HG03064 (cell line): ENCODE results near the gene S100A12.
"Not testable (repeated sequence)": the region's sequence is repeated elsewhere in the genome, so short reads cannot be mapped to it uniquely, and the experiment has no call there.

ENCODE experiments used
- ATAC-seq: cut with Tn5 transposase; IDR thresholded peaks from one replicate; pipeline ENCODE4 v1.9.1; 2021; ENCODE audit warnings: low read depth; ENCODE audit not compliant: unreplicated experiment

The S100A12 gene

DNA sequence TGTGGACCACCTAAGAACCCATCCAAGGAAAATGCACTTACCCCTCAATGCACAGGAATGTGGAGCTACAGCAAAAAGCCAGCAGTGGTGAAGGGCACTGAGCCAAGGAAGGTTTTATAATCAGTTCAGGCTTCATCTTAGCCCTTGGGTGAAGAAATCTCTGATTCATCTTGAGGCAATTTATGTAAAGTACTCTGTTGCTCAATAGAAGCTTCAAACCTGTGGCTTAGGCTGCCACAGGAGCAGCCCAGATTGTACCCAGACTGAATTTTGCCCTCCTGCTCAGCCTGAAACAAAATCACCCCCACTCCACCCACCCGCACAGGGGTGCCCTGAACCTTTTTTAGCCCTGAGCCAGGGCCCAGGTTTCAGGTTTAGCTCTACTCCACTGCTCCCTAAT is at the start of gene S100A12:
S100A12 (minus strand) TSS at position 111 of the 400 bp plus-strand sequence. CDS start 1,029 bp downstream, outside the sequence.
- no peak for ATAC-seq

DNA sequence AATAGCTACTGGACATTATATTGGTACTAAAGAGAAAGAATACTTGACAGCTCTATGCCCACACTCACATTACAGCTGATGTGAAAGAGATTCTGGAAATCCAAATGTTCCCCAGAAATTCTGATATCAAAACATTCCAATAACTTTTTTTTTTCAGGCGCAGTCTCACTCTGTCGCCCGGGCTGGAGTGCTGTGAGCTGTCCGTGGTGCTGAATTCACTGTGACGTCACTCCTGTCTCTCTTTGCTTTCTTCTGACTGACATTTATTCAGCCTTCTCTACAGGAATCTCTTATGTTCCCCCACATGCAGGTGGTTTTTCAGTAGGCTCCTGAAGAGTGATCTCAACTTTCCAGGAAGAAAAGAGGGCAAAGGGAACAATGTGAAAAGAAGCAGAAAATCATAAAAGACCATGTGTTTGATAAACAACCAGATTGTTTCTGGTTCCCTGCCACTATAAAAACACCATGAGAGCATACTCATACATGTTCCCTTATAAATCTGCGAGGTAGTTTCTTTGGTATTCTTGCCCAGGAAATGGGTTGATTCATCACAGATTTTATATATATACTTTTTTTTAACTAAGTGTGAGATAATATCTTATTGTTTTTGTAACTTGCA is 47.1 kb upstream of the S100A12 start:
- no peak for ATAC-seq

DNA sequence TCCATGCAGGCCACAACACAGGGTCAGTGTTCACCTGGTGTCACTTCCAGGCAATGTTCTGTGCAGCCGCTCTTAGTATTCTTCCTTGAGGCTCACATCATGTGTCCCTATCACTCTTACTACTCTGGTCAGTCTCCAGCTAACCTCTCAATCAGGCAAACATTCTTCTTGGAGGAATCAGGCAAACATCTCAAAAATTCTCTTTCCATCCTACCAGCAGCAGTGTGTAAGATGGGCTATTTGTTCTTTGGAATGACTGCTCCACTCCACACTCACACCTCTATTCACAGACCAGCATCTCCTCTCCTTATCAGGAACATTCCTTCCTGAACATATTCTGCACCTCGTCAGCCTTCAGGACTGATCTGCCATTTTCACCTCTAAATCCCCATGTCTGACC is 44.9 kb upstream of the S100A12 start:
- no peak for ATAC-seq

DNA sequence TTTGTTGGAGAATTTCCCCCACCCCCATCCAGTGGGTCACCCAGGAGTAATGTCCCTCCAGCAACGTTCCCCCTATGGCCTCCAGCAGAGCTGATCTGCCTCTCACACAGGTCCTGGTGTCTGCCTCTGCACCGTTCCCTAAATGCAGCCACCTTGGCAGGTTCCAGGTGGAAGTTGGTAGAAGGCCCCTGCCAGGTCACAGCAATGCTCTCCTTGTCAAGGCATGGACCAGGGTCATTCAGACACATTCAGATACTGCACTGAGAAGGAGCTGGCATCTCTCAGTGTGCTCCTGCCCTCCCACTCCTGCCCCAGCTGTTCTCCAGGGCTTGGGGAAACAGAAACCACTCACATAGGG is 44.0 kb upstream of the S100A12 start:
- ATAC-seq: not testable (repeated sequence)

DNA sequence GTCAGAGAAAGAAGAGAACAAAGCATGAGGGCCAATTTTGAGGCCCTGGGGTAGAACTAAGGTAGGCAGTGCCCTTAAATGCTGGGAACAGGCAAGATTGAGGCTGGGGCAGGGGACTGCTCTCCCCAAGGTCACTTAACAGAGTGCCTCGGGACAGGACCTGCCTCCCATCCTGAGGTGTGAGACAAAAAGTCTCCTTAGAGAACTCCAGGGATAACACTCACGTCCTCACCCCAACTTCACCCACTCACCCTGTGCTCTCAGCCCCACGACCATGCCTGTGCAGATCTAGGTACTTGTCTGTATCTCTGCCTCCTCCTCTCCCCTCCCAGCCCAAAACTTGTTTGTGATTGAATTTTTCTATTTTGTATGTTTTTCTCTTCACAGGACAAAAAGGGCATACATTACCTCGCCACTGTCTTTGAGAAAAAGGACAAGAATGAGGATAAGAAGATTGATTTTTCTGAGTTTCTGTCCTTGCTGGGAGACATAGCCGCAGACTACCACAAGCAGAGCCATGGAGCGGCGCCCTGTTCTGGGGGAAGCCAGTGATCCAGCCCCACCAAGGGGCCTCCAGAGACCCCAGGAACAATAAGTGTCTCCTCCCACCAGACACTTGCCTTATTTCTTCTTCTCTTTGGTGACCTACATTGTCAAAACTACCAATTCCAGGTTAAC is 43.5 kb upstream of the S100A12 start:
- not testable (repeated sequence) for ATAC-seq

DNA sequence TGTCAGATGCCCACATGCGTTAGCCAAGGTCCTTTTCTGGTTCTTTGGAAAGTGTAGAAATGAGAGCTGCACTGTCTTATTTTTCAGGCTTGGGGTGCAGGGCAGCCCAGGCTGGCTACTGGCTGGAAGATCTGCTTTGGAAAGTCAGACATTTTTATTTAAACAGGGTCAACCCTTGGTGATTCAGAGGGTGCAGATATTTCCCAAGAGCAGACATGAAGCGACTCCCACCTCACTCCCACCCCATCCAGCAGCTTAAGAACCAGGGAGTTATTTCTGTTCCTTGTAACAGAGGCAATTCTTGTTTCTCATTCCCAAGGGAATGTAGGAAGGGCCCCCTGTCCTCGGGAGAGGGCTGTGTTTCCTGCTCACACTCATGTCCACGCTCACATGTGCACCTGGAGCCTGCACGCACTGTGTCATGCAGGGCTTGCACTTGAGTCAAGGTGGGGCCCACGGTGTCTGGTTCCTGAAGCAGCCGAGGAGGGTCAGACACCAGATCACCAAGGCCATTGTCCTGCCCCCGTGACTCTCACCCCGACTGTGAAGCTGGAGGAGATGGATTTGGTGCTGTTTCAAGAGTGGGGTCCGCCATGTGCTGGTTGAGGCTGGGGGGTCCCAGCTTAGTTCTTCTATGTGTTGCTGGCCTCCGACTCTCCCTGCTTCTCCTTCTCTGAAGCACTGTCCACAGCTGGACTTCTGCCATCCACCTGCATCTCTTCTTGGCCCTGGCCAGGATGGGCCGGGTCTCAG is 41.9 kb upstream of the S100A12 start:
- ATAC-seq: no peak

DNA sequence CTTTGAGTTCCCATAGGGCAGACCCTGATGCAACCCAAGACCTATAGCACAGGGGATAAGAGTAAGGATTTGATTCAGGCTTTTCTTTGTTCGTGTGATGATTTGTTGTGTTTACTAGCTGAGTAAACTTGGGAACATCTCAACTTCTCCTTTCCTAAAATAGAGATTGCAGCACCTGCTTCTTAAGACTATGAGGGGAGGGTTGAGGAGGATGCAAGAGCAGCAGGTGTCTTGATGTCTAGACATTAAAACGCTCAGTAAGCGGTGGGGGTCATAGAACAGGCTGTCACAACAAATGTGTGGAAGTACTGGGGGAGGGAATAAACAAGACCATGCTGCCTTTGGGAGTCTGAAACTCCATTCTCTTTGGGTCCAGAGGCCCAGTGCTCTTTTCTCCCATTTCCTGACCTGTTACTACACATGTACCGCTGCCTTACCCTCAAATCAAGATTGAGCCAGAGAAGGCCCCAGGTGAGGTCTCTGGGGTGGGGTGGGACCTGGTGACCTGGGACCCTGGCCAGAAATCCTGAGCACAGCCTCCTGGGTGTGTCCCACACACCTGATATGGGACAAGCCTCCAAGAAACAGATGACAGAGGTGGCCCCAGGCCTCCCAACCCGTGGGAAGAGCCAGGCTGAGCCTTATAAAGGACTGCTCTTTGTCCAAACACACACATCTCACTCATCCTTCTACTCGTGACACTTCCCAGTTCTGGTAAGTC is 40.6 kb upstream of the S100A12 start, which contains the start of gene S100A7A:
S100A7A (plus strand) TSS at position 671 of the 721 bp plus-strand sequence. CDS start 1,563 bp downstream, outside the sequence.
- ATAC-seq: no peak

DNA sequence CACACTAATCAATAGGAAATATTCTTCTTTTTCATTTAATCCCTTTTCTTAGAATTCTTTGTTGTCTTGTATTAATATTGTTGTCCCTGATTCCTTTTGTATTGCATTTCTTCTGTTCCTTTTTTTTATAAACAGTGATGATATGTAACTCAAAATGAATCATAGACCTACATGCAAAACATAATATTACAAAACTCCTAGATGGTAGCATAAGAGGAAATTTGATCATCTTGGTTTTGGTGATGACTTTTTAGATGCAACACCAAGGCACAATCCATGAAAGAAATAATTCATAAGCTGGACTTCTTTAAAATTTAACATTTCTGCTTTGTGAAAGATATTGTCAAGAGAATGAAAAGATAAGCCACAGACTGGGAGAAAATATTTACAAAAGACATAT is 38.5 kb upstream of the S100A12 start:
- ATAC-seq: not testable (repeated sequence)

DNA sequence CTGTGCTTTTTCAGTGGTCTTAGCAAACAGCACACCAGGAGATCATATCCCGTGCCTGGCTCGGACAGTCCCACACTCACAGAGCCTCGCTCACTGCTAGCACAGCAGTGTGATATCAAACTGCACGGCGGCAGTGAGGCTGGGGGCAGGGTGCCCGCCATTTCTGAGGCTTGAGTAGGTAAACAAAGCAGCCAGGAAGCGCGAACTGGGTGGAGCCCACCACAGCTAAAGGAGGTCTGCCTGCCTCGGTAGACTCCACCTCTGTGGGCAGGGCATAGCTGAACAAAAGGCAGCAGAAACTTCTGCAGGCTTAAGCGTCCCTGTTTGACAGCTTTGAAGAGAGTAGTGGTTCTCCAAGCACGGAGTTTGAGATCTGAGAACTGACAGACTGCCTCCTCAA is 31.9 kb upstream of the S100A12 start:
- ATAC-seq: not testable (repeated sequence)

DNA sequence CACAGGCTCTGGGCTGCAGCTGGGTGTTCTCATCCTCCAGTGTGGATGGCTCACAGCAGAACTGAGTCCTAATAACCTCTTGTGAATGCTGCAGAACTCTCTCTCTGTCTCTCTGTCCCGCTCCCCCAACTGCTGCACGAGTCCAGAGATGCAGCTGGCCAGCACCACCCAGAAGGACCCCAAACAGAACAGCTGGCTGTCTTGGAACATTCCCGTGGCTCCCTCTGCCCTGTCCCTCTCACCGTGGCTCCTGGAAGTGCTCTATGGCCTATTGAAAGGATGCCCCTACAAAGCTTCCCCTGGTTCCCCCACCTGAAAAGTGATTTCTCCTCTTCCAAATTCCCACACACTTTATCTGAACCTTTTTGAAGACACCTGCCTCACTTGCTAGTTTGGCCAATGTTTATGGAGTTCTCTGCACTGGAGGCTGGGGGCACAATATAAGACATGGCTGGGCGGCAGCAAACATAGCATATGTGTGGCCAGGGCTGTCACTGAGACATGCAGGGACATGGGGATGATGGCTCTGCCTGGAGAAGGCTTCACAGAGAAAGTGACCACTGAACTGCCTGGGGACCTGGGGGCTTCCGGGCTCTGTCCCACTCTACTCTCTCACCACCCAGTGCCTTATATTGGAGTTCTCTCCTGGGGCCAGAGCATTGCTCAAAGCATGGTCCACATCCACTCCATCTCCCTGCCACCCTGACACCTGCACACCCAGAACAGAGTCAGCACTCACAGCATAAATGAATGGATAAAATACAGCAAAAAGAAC is 30.6 kb upstream of the S100A12 start:
- ATAC-seq: not testable (repeated sequence)

DNA sequence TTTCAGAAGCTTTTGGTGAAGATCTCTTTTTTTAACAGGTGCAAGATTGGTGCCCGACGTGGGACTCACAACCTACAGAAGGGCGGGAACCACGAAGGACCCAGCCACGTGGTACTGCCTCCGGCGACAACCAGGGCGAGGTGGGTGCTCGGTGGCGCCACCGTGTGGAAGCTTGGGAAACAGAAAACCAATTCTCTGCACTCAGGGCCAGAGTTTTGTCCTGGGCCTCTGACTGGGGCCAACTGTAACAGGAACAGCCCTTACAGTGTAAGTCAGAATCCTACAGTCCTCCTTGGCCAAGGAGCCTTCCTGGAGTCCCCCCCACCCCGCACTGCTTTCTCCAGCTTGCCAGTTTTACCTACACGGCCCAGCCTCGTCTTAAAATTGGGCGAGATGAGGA is 29.3 kb upstream of the S100A12 start:
- ATAC-seq: no peak

DNA sequence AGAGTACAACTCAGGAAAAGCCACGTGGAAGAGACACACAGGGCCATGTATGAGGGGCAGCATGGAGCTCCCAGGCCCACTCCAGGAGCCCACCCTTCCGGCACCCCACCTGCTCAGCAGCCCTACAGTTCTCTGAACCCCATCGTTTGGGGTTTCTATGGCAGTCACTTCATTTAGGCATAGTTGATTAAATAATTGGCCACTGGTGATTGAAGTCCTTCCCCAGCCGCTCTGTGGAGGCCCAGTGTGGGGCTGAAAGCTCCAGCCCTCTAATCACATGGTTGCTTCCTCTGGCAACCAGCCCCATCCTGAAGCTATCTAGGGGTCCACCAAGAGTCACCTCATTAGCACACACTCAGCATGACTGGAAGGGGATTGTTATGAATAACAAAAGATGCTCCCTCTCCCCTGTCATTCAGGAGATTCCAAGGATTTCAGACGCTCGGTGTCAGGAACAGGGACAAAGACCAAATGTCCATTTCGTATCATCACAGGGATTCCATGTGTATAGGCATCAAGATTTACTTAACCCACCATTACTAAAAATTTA is 28.7 kb upstream of the S100A12 start:
- no peak for ATAC-seq

DNA sequence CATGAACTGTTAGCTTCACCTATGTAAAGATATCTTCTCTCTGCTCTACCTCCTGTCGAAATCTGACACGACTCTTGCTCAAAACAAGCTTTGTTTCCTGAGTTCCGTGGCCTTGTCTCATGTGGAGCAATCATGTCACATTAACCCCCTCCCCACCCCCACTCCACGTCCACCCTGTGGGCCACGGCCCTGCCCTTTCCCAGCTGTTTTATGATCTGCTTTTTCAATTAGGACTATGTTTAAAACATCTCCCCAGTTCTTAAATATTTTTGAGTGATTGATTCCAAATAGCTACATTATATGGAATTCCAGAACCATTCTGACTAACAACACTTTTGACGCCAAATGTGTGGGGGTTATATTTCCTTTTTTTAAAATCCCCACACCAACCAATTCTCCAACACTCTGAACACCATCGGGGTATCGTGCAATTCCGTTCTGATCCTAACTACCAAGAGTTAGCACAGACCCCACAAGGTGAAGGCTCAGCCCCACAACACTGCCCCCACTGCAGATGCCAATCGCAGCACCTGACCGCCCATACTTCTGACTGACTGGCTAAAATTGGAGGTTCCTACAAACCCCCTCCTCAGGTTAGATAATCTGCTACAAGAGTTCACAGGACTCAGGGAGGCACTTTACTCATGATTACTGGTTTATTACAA is 28.1 kb upstream of the S100A12 start:
- no peak for ATAC-seq

DNA sequence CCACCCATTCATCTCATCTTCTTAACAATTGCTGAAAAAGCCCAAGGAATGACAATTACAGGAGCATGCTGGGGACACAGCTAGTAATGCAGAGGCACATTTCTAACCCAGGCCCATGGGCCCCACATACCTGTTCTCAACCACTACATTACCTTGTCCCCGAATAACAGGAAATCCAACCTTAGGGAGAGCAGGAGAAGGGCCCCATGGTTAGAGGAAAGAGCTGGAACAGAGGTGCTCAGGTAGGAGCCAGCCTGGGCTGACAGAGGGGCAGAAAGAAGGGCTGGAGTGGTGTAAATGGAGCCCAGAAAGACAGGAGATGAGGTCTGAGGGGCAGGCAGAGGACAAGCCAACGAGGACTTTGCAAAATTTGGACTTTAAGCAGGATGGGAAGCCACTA is 26.8 kb upstream of the S100A12 start:
- no peak for ATAC-seq

DNA sequence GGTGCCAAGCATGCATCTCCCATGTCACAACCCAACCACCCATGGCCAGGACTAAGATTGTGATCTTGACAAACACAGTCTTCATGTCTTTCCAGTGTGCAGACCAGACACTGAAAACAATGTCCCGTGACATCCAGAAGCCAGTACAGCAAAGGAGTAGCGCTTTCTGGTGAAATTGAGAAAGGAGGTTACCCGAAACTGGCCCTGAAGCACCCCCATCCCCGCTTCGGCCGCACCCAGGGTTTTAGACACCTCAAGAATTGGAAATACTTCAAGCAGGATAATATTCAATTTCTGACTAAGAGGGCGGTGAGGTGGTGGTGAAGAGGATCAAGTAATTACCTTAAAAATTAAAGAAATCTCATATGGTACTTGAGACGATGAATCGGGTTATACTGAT is 26.0 kb upstream of the S100A12 start:
- ATAC-seq: no peak

DNA sequence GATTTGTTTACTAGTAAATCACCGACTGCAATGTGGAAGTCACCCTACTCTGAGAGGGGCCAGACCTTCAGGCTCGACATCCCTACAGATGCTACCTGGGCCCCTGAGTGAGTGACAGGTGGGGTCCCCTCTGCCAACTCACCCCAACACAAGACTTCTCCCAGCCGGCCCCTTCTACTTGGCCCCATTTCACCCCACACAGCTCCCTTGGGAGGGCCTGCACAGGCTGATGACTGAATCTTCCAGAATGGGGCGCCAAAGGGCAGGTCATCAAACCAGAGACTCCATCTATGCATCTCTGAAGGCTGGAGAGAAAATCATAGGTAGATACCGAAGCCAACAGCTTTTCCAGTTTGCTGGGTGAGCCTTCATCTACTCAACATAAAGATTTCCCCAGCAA is 24.8 kb upstream of the S100A12 start:
- no peak for ATAC-seq

DNA sequence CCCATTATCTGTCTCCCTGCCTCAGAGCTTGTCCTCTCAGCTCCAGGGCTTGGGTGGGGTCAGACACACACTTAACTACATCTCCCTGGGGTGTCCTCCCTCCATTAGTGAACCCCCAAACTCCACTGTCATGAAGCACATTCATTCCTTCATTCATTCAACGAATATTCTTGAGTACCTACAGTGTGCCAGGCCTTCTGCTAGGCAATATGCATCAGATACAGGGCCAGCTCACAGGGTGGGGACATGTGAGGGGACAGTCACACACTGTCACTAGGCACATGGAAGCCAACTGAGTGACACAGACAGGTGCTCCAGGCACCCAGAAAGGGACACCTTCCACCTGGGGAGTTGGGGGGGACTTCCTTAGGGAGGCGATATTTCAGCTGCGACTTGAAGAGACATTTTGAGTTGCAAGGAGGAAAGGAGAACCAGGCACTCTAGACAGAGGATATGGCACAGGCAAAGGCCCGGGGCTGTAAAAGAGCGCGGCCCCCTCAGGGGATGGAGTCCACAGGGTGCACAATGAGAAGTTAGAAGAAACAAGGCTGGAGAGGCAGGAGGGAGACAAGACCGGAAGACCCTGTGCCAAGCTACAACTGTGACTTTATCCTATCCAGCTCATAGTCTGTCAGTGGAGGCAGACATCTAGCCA is 24.1 kb upstream of the S100A12 start:
- no peak for ATAC-seq

DNA sequence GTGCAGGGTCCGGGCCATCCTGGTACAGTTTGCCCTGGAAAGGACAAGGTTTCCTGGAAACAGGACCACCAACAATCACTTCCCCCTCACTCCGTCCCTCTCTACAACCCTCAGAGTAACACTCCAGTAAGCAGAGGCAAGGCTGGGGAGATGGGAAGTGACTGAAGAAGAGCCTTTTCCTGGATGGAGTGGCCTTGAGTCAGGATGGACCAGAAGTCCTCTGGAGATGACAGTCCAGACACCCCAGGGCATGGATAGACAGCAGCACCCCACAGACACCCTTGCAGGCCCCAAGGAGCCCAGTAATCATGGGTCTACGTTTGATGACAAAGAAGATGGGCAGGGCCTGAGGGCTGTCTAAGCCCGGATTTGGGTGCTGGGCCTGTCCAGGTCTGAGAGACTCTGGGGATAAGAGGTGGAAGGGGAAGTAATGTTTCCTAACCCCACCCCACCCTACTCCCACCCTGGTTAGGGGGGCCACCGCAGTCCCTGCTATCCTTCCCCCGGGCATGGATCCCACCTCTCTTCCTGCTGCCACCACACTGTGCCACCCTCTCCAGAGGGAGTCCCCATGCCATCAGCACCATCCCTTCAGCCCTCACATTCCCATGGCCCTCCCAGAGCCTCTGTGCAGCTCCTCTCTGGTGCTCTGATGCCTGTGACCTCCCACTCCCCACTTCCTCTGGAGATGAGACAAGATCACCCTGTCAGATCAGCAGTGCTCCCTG is 22.7 kb upstream of the S100A12 start:
- no peak for ATAC-seq
